ENCODE data around the gene GRK5. TPM values are rescaled to one million over a fixed set of nuclear protein-coding genes. Genes with fewer than 3 reads are reported as not detected.

GRK5 gene
- total RNA-seq, 2 donors from 2014 or later: 3.4 to 4.9 TPM

- Histone ChIP-seq H3K9me3 (no peaks in the 10 kb centered on the region), H3K36me3 (replicated peaks in 1 of 2; ENCODE audit: insufficient read depth in 1 of 2, low read depth in 2 of 2) (no peaks in the 10 kb centered on the region), H3K4me1 (peaks cover 15% of the 10 kb centered on the region), H3K4me3 (no peak overlapping the region), H3K27me3 (no peaks in the 10 kb centered on the region), H3K27ac (peak overlapping the region in 1 of 4 donors; percentile 23)
- ATAC-seq: no peak
- DNase-seq: no peak
- 83 to 88% methylated on average over 8 to 10 of the region's 10 CpGs for WGBS, 2 donors
- intact Hi-C loops (cut with DNase I): no loop called here
- TF ChIP-seq POLR2A (IDR thresholded peaks at IDR 0.05) (no peak), CTCF (IDR thresholded peaks at IDR 0.05) (no peak)
These were observed 45.2 kb downstream of the GRK5 start for GRCh38 chr10:119252470-119253151.

GRCh38 chr10:119253433-119254174 lies 46.2 kb downstream of the GRK5 start:
- TF ChIP-seq POLR2A (IDR thresholded peaks at IDR 0.05): no peak
- TF ChIP-seq CTCF (IDR thresholded peaks at IDR 0.05): no peak
- Histone ChIP-seq H3K4me3 (no peak overlapping the region), H3K36me3 (replicated peaks in 1 of 2; ENCODE audit: insufficient read depth in 1 of 2, low read depth in 2 of 2) (no peaks in the 10 kb centered on the region), H3K4me1 (peaks cover 15% of the 10 kb centered on the region), H3K27ac (peak overlapping the region in 2 of 4 donors; percentile 4 to 23), H3K27me3 (no peaks in the 10 kb centered on the region), H3K9me3 (no peaks in the 10 kb centered on the region)
- ATAC-seq (peak; percentile 58), DNase-seq (peak; percentile 19 to 45 (median 33))
- WGBS, 2 donors: 71 to 78% methylated on average over 11 to 16 of the region's 16 CpGs
- intact Hi-C loops (cut with DNase I): no loop called here

GRCh38 chr10:119254335-119254734 lies 47.0 kb downstream of the GRK5 start:
- Histone ChIP-seq H3K27ac (peak overlapping the region in 2 of 4 donors; percentile 4 to 23), H3K4me1 (peaks cover 15% of the 10 kb centered on the region), H3K27me3 (no peaks in the 10 kb centered on the region), H3K4me3 (no peak overlapping the region), H3K36me3 (replicated peaks in 1 of 2; ENCODE audit: insufficient read depth in 1 of 2, low read depth in 2 of 2) (no peaks in the 10 kb centered on the region), H3K9me3 (no peaks in the 10 kb centered on the region)
- intact Hi-C loops (cut with DNase I): no loop called here
- 83 to 89% methylated on average over 3 of the region's 3 CpGs for WGBS, 2 donors
- DNase-seq (no peak), ATAC-seq (no peak)
- TF ChIP-seq CTCF (IDR thresholded peaks at IDR 0.05) (no peak), POLR2A (IDR thresholded peaks at IDR 0.05) (no peak)

GRCh38 chr10:119256030-119256429 lies 48.7 kb downstream of the GRK5 start:
- TF ChIP-seq POLR2A (IDR thresholded peaks at IDR 0.05) (no peak), CTCF (IDR thresholded peaks at IDR 0.05) (no peak)
- Histone ChIP-seq H3K9me3 (no peaks in the 10 kb centered on the region), H3K4me3 (no peak overlapping the region), H3K27ac (no peak overlapping the region), H3K27me3 (no peaks in the 10 kb centered on the region), H3K36me3 (replicated peaks in 1 of 2; ENCODE audit: insufficient read depth in 1 of 2, low read depth in 2 of 2) (no peaks in the 10 kb centered on the region), H3K4me1 (peaks cover 15% of the 10 kb centered on the region)
- DNase-seq (no peak), ATAC-seq (no peak)
- WGBS, 2 donors: 81 to 87% methylated on average over 8 of the region's 8 CpGs
- intact Hi-C loops (cut with DNase I): no loop called here
